K562 (cell line): Measurements from ENCODE around the gene NDUFS6. TPM values are rescaled to one million over a fixed set of nuclear protein-coding genes. Genes with fewer than 3 reads are reported as not detected.

ENCODE experiments used
- ATAC-seq: fragments of 200-7000 bp; cut with Tn5 transposase; 3 replicates; pipeline ENCODE4 v1.9.1; 2020; ENCODE audit warnings: moderate library complexity
- BruUV-seq: library from RNA; stranded (reverse); fragments of 400-500 nt; replicated peaks from 2 replicates; lab custom pipeline; 2021; lab: Mats Ljungman, UMichigan
- CTCF ChIA-PET: fragments of 300-600 bp; formaldehyde crosslinking; extraction: SDS; loops from one replicate; lab custom pipeline; 2021; ENCODE audit warnings: low intra/inter-chr PET ratio; lab: Yijun Ruan, JAX
- POLR2A ChIA-PET: fragments of 300-600, 350-650 bp; sonication (Branson Sonifier 250); formaldehyde crosslinking; extraction: SDS; loops from one replicate; lab custom pipeline; 2021; ENCODE audit warnings: antibody characterized with exemption, inconsistent platforms; lab: Yijun Ruan, JAX
- DNase-seq, 4 experiments: peaks; one replicate each; pipeline versions ENCODE4 v3.0.0 to v3.0.0-alpha.2; 2011 to 2018; ENCODE audit warnings: low spot score in 3 of 4, mixed read lengths in 3 of 4; ENCODE audit errors: extremely low read depth in 1 of 4
- FAIRE-seq: peaks from 2 replicates; lab custom pipeline; 2011; peaks lifted over from hg19 to GRCh38; lab: Jason Lieb, UNC
- H2AFZ ChIP-seq: 2 replicates; pipeline ENCODE4 v1.6.0; 2011; ENCODE audit warnings: low read depth, low read length, control low read depth, inconsistent platforms
- H3K27ac ChIP-seq: fragments of 200-600 bp; 3 replicates; pipeline ENCODE4 v1.8.0; 2011; ENCODE audit warnings: low read depth, mild to moderate bottlenecking, control low read depth, inconsistent platforms, low read length, moderate library complexity, mixed read lengths; ENCODE audit errors: extremely low read depth
- H3K27me3 ChIP-seq, 2 experiments: fragments of 300-600 bp in 1 of 2; 2 replicates in 1 of 2; 3 replicates in 1 of 2; pipeline versions ENCODE4 v1.6.0 to v1.8.0; 2011; ENCODE audit warnings: inconsistent platforms in 2 of 2, low read length in 2 of 2, mild to moderate bottlenecking in 1 of 2, mixed read lengths in 1 of 2, moderate library complexity in 1 of 2; ENCODE audit not compliant: control insufficient read depth in 2 of 2, insufficient read depth in 2 of 2
- H3K36me3 ChIP-seq: fragments of 300-600 bp; 3 replicates; pipeline ENCODE4 v1.8.0; 2011; ENCODE audit warnings: mild to moderate bottlenecking, low read length, inconsistent platforms; ENCODE audit not compliant: control insufficient read depth, insufficient read depth
- H3K4me1 ChIP-seq, 2 experiments: fragments of 200-600 bp in 1 of 2; replicated peaks in 1 of 2; 2 replicates in 1 of 2; 3 replicates in 1 of 2; pipeline versions ENCODE4 v1.5.1 to v1.8.0; 2011; ENCODE audit warnings: inconsistent platforms in 2 of 2, low read length in 2 of 2, mild to moderate bottlenecking in 1 of 2, mixed read lengths in 1 of 2, moderate library complexity in 1 of 2; ENCODE audit not compliant: control insufficient read depth in 2 of 2, insufficient read depth in 2 of 2
- H3K4me2 ChIP-seq: 2 replicates; pipeline ENCODE4 v1.6.1; 2011; ENCODE audit warnings: low read length, control low read depth, inconsistent platforms, mixed read lengths; ENCODE audit not compliant: insufficient read depth
- H3K4me3 ChIP-seq: fragments of 200-600 bp; sonication (generic), shearing (Covaris generic); 2 replicates; pipeline ENCODE4 v1.5.1; 2016; ENCODE audit warnings: control low read depth, inconsistent platforms
- H3K79me2 ChIP-seq: fragments of 200-600 bp; 3 replicates; pipeline ENCODE4 v1.8.0; 2011; ENCODE audit warnings: low read length, inconsistent platforms; ENCODE audit not compliant: control insufficient read depth, insufficient read depth
- H3K9ac ChIP-seq, 2 experiments: 2 replicates each; pipeline versions ENCODE4 v1.6.0 to v1.6.1; 2011; ENCODE audit warnings: low read depth in 2 of 2, low read length in 2 of 2, control low read depth in 1 of 2, inconsistent platforms in 1 of 2, mild to moderate bottlenecking in 1 of 2, mixed read lengths in 1 of 2; ENCODE audit not compliant: insufficient read depth in 1 of 2
- H3K9me1 ChIP-seq: one replicate; pipeline ENCODE4 v1.6.0; 2011; ENCODE audit warnings: inconsistent platforms, mild to moderate bottlenecking, low read length, moderate library complexity; ENCODE audit not compliant: control insufficient read depth, insufficient read depth
- H3K9me3 ChIP-seq: replicated peaks from 2 replicates; pipeline ENCODE4 v1.5.1; 2011; ENCODE audit warnings: low read depth, low read length, inconsistent platforms; ENCODE audit not compliant: control insufficient read depth, insufficient read depth
- H4K20me1 ChIP-seq: replicated peaks from 2 replicates; pipeline ENCODE4 v1.6.1; 2011; ENCODE audit warnings: low read length, inconsistent platforms, mixed read lengths; ENCODE audit not compliant: control insufficient read depth, insufficient read depth
- ETV6 ChIP-seq, 3 experiments: fragments of 150-350 bp in 1 of 3; sonication (generic) in 1 of 3; formaldehyde crosslinking in 1 of 3; IDR thresholded peaks; 2 replicates each; pipeline versions ENCODE4 v1.6.1 to v1.8.0; 2014 to 2022; ENCODE audit warnings: borderline replicate concordance in 2 of 3, low read depth in 2 of 3, antibody characterized with exemption in 1 of 3, low read length in 1 of 3, mild to moderate bottlenecking in 1 of 3, missing genetic modification reagents in 1 of 3
- IRF2 ChIP-seq: sonication (generic); formaldehyde crosslinking; IDR thresholded peaks from 2 replicates; pipeline ENCODE4 v1.8.1; 2022; ENCODE audit warnings: mild to moderate bottlenecking, missing genetic modification reagents
- MTF1 ChIP-seq: fragments of 250-450 bp; sonication (Bioruptor Pico); IDR thresholded peaks from 2 replicates; pipeline ENCODE4 v1.9.0; 2021; ENCODE audit warnings: moderate library complexity, mild to moderate bottlenecking, inconsistent platforms, borderline replicate concordance
- NFYB ChIP-seq: IDR thresholded peaks from 2 replicates; pipeline ENCODE4 v1.6.1; 2011; ENCODE audit warnings: mild to moderate bottlenecking, moderate library complexity; ENCODE audit not compliant: insufficient read length; ENCODE audit errors: extremely low read depth
- POLR2G ChIP-seq: fragments of 200-400 bp; formaldehyde crosslinking; IDR thresholded peaks from 2 replicates; pipeline ENCODE4 v1.6.1; 2017; ENCODE audit warnings: low read depth, mild to moderate bottlenecking, antibody characterized with exemption, low read length, moderate library complexity
- RBFOX2 ChIP-seq: fragments of 200-400 bp; formaldehyde crosslinking; IDR thresholded peaks from 2 replicates; pipeline ENCODE4 v1.6.1; 2017; ENCODE audit warnings: low read depth, mild to moderate bottlenecking, low read length, moderate library complexity
- TGIF2 ChIP-seq: sonication (generic); formaldehyde crosslinking; IDR thresholded peaks from 2 replicates; pipeline ENCODE4 v1.8.1; 2022; ENCODE audit warnings: mild to moderate bottlenecking, missing genetic modification reagents, moderate library complexity
- ZNF133 ChIP-seq: fragments of 250-450 bp; sonication (Bioruptor Pico); IDR thresholded peaks from 2 replicates; pipeline ENCODE4 v1.4.0; 2020; ENCODE audit warnings: mild to moderate bottlenecking
- WGBS: fragments of 100-300 bp; shearing (Covaris generic); methylation state at CpG from one replicate; pipeline ENCODE4 v1.1.6; 2016; ENCODE audit warnings: low coverage, mixed read lengths; ENCODE audit not compliant: insufficient coverage; ENCODE audit errors: missing lambda C conversion rate; 5-methylcytosine and 5-hydroxymethylcytosine counted together
- in situ Hi-C: fragments of 300-500 bp; cut with MboI; formaldehyde crosslinking; loops from 4 replicates; pipeline ENCODE4 v1.15.0; 2018; ENCODE audit warnings: inconsistent platforms, mixed read lengths
- intact Hi-C: fragments of 100-400 bp; cut with micrococcal nuclease; formaldehyde crosslinking; loops from 2 replicates; pipeline ENCODE4 v1.14.2; 2022
- polyA plus RNA-seq, 8 experiments: library from polyadenylated mRNA; depleted of rRNA in 4 of 8; stranded (reverse) in 5 of 8; unstranded in 3 of 8; fragments of >200 nt; fragmentation: Nextera tagmentation in 2 of 8; fragmentation: Illumina TruSeq in 1 of 8; extraction: Ambion mirVana in 2 of 8; extraction: Trizol in 1 of 8; gene quantifications; 2 replicates each; pipeline versions ENCODE4 v1.2.1 to v1.2.3, GENCODE V29; 2011 to 2014; ENCODE audit warnings: inconsistent platforms in 1 of 8, missing spikeins in 1 of 8
- total RNA-seq, 7 experiments: library from RNA; depleted of rRNA in 6 of 7; stranded (reverse); fragments of >200 nt in 6 of 7; fragmentation: Illumina TruSeq in 2 of 7; extraction: Trizol in 2 of 7; gene quantifications; 2 replicates each; pipeline versions ENCODE4 v1.2.1 to v1.2.3, GENCODE V29; 2011 to 2021; ENCODE audit warnings: low replicate concordance in 1 of 7

Gene NDUFS6
- total and polyA plus RNA-seq, 9 of the 15 experiments (the other 6 are each of a cell fraction or from before 2014, with no cell fraction given): 36.1 to 291 (median 77.0) TPM

- no peak overlapping the region for H3K27ac ChIP-seq
- no peaks in the 10 kb centered on the region; the same call in 1 of the 2 replicates for H4K20me1 ChIP-seq
- TF ChIP-seq ZNF133 (CRISPR knock-in tag): no peak
- TF ChIP-seq RBFOX2: peak; percentile 51
- TF ChIP-seq ETV6 (IDR thresholded peaks at IDR 0.05; ENCODE audit: borderline replicate concordance in 1 of 2, low read depth in 2 of 2, low read length in 1 of 2): no peak
- no peak for TF ChIP-seq ETV6 (CRISPR knock-in tag; IDR thresholded peaks at IDR 0.05; ENCODE audit: borderline replicate concordance)
- TF ChIP-seq TGIF2 (CRISPR knock-in tag): no peak
- no peak for TF ChIP-seq MTF1 (CRISPR knock-in tag)
- no peak for TF ChIP-seq NFYB
- no peak for TF ChIP-seq IRF2
- TF ChIP-seq POLR2G: 0 out of 2 replicates have a peak, but pooled peaks have one; percentile 45
- TF ChIP-seq, all 486 proteins: peak for 2
- in situ Hi-C loops: no loop called here
- Histone ChIP-seq H3K27me3 (no peaks in the 10 kb centered on the region), H3K4me3 (no peak overlapping the region), H3K79me2 (peaks cover 83% of the 10 kb centered on the region), H2AFZ (no peak overlapping the region), H3K9ac (no peak overlapping the region), H3K9me3 (no peaks in the 10 kb centered on the region), H3K4me2 (no peak overlapping the region), H3K4me1 (peaks cover 0 to 7% of the 10 kb centered on the region in 2 experiments; a peak in 1 of 5 replicates), H3K9me1 (peaks cover 4% of the 10 kb centered on the region), H3K36me3 (peaks cover 100% of the 10 kb centered on the region)
- WGBS: 93% methylated on average over 32 of the region's 32 CpGs
- POLR2A ChIA-PET: interaction anchor here (1.5 to 2.4 kb wide), 2 partner anchors 8 to 10 kb away, joined by 4 to 7 read pairs; partner anchors contain the start of genes MRPL36 and NDUFS6
- DNase-seq: no peak
- intact Hi-C loops: no loop called here
- CTCF ChIA-PET: no interaction called here
- no TSS peak for BruUV-seq
- no peak for ATAC-seq
- no peak for FAIRE-seq
Measured at GRCh38 chr5:1809416-1810035, 8.3 kb downstream of the NDUFS6 start.
